HG03571 (cell line): ENCODE data around the gene HOMEZ.

Experiments used
- ATAC-seq: cut with Tn5 transposase; IDR thresholded peaks from one replicate; pipeline ENCODE4 v1.9.1; 2021; ENCODE audit not compliant: unreplicated experiment

The HOMEZ gene

DNA sequence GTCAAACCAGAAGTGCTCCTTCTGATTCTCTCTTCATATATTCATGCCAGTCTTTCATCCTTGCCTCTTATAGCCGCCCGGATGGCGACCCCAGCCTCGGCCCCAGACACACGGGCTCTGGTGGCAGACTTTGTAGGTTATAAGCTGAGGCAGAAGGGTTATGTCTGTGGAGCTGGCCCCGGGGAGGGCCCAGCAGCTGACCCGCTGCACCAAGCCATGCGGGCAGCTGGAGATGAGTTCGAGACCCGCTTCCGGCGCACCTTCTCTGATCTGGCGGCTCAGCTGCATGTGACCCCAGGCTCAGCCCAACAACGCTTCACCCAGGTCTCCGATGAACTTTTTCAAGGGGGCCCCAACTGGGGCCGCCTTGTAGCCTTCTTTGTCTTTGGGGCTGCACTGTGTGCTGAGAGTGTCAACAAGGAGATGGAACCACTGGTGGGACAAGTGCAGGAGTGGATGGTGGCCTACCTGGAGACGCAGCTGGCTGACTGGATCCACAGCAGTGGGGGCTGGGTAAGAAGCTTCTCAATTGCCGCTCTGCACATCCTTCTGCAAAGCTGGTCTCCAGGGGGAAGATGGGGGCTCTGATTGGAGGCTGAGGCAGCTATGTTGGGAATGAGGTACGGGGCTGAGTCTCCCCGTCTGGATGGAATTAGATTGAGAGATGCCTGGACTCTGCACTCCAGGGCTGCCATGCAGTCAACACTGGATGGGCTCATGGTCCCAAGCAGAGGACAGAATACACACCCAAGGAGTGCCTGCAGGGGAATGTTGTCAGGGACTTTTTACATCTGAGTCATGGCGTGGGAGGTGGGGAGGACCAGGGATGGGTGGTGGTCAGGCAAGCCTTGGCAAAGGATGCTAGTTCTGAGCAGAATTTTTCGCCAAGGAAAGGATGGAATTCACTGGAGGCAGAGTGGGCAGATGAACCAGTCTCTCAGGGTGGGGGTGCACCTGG is 22.0 kb upstream of the HOMEZ start:
- ATAC-seq: no peak

DNA sequence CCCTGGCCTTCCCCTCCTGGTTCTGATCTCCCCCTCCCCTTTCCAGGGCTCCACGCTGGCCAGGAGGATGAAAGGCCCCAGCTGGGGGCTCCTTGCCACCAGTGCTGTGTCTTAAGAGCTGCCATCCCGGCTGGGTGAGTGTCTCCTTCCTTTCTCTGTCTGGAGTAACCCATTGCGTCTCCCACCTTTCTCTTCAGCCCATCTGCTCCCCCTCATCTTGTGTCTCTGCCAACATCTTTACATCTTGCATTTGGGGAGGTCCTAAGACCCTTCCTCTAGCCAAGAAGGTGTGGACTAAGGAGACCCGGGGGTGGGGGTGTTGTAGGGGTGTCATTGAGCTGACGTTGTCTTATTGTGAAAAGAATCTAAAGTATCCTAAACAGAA is 21.2 kb upstream of the HOMEZ start:
- ATAC-seq: no peak

DNA sequence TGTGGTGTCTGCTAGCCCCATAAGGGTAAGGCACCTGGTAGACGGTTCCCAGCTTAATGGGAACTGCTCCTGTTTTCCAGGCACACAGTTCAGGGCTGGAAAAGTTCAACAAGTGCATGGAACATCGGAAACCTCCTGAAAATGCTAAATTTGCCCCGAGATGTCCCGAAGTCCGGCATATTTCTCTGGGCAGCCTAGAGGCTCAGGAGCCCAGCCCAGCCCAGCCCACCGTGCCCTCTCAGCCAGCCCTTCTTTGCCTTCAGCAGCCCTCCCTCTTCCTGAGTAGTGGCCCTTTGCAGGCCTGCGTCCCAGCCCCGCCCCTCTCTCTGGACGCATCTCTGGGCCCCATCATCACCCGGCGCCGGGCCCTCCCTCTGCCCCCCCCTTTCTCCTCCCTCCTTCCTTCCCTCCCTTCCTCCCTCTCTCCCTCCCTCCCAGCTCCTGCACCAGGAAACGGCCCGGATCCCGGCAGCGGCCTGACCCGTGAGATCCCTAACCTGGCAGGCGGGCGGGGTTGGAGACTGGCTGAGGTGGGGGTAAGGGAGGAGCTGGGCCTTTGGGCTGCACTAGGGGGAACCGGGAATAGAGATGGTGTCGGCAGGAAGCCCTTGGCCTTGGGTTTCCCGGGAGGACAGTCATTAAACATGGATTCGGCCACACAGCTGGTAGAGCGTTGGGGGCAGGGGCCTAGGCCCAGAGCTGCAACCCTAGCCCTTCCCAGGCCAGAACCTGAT is 20.6 kb upstream of the HOMEZ start, which contains the start of gene BCL2L2:
BCL2L2 (plus strand) TSS at position 422 of the 734 bp plus-strand sequence. CDS start 935 bp downstream, outside the sequence.
- no peak for ATAC-seq

DNA sequence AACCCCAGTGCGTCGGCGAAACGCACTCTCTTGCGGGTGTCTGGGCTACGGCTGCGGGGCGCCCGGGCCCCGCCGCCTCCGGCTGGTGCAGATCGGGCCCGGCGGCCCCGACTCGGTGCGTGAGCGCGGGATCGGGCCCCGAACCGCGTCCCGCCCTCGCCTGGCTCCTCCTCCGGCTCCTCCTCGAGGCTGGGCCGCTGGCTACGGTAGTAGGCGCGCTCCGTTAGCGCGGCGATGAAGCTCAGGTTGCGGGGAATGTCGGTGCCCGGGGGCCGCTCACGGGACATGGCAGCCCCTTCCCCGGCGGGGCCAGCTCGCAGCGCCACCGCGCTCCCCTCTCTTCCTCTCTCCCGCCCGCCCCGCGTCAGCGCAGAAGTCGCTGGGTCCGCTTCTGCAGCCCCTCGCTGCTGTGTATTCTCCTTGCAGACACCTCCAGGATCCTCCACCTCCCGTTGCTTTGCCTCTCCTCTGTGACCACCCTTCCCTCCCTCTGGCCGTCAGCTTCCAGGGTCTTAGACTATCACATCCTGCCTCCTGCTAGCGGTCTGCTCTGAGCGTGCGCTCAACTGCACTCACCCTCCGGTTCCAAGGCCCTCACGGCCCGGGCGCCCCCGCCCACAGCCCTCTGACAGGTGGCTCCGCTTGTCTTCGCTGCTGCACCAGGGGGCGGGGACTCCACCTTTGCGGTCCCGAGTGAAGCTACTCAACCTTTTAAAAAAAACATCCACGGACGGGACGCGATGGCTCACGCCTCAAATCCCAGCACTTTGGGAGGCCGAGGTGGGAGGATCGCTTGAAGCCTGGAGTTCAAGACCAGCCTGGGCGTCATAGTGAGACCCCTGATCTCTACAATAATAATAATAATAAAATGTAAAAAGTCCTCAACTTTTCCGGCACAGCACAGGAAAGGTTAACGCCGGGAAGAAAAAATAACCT is 16.6 kb upstream of the HOMEZ start, which contains the start of gene PPP1R3E:
PPP1R3E (minus strand) TSS at position 570 of the 936 bp plus-strand sequence; CDS start at position 287, 283 bp downstream.
- peak; percentile 42 for ATAC-seq

DNA sequence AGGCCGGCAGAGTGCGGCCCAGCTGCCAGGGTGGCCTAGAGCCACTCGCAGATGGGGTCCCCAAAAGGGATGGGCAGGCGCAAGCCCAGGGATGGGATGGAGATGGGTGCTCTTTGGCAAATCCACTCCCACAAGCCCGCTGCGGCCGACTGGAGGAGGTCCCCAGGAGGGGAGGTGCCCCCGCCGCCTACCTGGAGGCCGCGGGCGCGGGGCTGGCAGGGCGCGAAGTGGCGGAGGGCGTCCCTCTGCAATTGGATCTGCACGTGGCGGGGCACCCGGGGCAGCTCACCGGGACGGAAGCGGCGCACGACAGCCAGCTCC is 16.0 kb upstream of the HOMEZ start:
- peak; percentile 12 for ATAC-seq

DNA sequence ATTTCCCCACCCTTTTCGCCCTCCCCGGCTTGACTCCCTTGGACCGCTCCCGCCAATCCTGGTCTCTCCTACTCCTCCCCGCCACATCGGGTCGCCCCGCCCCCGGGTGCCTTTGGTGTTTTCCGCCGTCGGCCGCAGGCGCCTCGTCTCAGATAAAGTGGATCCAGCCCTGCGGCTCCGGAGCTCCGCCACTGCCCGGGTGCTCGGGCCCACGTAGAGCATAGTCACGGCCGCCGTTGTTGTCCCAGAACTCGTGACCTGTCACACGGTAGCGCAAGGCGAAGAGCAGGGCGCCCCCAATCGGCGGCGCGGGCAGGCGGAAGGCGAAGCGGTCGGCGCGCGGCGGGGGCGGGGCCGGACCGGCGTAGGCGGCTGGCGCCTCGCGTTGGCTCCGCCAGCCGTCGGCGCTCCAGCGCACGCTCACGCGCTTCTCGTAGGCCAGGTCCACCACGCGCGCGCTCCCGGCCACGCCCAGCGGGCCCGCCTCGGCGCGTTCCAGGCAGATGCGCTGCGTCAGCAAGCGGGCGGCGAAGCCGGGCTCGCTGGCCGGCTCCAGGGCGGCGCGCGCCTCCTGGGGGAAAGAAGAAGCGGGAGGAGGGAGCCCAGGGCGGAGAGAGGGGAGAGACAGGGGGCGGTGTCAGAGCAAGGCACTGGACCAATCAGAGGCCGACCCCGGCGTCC is 15.5 kb upstream of the HOMEZ start:
- peak; percentile 68 for ATAC-seq

DNA sequence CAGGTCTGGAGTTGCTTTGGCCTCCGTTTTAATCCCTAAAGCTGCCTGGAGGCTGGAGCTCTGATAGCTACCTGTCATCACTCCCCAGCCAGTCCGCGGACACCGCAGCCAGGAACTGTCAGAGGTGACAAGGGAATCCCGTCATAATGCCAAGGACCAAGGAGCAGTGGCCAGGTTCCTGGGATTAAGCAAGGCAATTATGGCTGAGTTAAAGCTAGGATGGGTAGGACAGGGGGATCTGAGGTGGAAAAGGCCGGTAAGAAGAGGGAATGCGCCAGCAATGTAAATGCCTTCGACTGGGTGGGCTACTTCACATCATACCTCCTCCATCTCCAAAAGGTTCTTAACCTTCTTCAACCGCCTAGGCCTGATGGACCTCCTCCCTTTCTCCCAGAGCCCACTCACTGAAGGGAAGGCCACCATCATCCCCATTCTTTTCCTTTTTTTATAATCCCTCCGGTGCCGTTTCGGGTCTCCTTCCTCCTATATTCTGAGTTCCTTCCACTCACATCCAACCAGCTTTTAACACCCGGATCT is 14.8 kb upstream of the HOMEZ start:
- no peak for ATAC-seq

DNA sequence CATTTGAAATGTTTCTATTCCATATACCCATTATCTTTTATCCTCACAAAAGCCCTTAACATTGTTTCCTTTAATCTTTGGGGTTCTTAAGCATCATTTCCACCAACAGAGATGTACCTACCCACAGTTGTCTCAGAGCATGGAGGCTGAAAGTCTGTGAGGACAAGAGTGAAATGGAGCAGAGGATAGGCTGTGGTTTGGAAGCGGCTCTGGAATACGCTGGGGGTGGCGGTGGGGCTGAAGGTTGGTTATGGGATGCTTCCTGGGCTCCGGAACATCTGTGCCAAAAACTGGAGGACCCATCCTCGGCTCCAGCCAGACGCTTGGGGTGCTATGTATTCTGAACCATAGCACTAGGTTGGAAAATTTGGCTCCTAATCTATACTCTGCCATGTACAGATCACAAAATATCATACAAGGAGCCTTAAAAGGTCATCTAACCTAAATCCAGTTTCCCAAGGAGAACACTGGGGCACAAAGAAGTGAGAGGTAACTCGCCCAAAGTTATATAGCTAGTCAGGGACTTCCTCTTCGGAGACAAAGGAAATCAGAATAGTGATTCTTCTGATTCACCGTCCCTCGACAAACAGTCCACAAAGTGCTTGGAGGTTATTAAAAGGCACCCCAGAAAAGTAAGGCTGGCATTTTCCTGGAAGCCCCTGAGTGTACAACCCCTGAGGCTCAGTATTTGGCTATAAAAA is 14.2 kb upstream of the HOMEZ start:
- ATAC-seq: no peak

DNA sequence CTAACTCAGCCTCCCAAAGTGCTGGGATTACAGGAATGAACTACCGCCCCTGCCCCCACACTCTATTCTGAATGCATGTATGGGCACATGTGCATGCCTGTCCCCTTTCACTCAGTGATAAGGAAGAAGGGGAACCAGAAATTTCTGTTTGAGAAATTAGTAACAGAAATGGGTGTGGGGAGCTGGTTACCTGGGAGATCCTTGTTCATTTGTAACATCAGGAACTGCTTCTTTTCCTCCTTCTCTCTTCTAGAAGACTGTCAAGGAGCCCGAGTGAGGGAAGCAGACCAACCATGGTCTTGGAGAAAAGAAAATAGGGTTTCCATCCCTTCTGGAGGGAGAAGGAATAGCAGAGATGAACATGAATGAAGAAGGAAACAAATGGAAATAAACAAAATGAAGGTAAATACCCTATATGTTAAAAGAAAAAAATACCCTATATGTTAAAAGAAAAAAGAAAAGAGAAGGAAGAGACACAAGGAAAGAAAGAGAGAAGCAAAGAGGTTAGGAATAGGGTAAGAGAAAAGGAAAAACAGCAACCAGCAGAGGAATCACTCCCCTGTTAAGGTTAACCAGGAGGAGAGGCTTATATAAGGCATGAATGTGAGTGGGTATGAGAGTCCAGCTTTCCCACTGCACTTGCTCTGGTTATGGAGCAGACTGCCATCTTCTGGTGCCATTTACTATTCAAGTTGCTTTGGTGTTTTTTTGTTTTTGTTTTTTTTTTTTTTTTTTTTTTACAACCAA is 13.5 kb upstream of the HOMEZ start:
- no peak for ATAC-seq

DNA sequence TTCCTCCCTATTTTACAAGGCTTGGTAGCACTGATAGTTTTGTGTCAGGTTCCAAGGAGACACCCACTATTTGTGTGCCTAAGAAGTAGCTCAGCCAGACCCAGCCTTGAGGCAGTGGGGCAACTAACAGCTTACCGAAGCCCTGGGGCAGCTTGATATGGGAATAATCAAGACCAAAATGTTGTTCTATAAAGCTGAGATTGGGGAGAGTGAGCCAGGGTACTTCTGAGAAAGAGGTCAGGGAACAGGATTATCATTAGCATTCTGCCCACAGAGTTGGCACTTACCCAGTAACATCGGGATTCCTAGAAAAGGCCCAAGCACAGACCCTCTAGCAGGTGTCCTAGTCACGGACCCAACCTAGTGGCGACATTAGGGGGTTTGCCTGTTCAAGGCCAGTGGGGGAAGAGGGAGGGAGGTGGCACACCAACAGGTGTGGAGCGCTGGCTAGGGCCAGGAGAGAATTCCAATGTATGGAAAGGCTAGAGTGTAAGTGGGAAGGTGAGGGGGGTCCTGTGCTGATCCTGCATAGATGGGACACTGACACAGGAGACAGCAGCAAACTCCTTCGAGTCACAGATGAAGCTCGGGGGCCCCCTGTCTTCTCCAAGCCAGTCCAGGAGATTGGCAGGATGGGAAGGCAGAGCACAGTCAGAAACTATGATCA is 11.8 kb upstream of the HOMEZ start:
- no peak for ATAC-seq

DNA sequence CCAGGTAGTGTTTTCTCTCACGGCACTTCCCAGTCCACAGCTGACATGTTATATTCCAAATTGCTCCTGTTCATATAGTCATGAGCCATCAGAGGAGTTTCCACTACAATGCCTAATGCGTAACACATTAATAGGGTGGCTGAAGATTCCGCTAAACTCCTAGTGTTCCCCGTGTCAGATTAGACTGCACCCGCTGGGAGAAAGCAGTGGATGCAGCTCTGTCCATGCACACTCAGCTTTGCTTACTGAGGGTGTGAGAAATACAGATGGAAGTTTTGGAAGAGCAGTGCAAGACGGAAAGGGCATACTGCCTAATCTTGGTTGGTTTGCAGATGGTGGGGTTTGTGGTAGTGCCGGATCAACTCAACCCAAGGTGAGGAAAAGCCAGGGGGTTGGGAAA is 11.2 kb upstream of the HOMEZ start:
- ATAC-seq: no peak

DNA sequence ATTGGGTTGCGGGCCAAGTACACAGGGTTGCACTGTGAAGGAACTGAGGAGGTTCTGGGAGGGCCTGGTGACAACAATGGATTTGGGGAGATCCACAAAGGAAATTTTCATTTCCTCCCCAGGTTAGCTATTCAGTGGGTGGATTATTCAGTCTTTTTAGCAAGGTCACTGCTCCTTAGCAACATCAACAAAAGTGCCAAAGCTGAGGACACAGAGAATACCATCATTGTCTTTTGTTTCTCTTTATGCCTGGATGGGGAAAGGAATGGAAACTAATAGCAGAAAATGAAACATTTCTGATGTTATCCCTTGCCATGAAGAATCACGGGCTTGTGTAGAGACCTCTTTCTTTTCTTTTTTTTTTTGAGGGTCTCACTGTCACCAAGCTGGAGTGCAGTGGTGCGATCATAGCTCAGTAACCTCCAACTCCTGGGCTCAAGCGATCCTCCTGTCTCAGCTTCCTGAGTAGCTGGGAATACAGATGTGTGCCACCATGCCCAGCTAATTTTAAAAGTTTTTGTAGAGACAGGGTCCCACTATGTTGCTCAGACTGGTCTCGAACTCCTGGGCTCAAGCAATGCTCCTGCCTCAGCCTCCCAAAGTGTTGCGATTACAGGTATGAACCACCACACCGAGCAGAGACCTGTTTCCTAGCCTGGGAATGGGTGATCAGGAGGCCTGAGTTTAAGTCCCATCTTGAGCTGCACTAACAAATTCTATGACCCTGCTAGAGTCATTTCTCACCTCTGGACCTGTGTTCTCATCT is 10.3 kb upstream of the HOMEZ start:
- ATAC-seq: no peak

DNA sequence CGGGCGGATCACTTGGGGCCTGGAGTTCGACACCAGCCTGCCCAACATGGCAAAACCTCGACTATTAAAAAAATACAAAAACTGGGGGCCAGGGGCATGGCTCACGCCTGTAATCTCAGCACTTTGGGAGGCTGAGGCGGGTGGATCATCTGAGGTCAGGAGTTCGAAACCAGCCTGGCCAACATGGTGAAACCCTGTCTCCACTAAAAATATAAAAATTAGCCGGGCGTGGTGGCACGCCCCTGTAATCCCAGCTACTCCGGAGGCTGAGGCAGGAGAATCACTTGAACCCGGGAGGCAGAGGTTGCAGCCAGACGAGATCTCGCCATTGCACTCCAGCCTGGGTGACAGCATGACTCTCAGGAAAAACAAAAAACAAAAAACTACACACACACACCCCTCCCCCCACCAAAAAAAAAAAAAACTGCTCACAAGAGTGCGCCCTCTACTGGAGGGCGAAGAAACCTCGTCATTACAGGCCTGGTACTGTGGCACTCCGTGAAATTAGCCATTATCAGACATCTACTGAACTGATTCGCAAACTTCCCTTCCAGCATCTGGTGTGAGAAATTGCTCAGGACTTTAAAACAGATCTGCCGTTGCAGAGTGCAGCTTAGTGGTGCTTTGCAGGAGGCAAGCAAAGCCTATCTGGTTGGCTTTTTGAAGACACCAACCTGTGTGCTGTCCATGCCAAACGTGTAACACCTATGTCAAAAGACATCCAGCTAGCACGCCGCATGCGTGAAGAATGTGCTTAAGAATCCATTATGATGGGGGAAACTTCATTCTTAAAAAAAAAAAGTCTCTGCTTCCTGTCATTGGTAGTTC is 9.0 kb upstream of the HOMEZ start:
- no peak for ATAC-seq

DNA sequence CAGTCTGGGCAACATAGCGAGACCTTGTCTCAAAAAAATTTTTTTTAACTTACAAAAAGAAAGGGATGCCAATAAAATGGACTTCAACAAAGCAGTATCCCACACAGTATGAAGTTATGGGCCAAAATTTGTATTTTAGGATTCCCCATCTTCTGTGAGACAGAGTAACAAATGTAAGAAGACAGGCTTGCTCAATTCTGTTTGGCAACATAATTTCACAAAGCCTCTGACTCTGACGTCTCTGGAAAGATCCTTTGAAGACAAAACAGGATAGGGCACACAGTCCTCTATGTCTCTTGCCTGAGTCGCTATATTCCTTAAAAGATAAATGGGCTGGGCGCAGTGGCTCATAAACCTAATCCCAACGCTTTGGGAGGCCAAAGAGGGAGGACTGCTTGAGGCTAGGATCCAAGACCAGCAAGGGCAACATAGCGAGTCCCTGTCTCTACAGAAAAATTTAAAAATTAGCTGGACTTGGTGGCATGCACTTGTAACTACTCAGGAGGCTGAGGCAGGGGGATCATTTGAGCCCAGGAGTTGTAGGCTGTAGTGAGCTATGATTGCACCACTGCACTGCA is 1.1 kb upstream of the HOMEZ start:
- no peak for ATAC-seq

DNA sequence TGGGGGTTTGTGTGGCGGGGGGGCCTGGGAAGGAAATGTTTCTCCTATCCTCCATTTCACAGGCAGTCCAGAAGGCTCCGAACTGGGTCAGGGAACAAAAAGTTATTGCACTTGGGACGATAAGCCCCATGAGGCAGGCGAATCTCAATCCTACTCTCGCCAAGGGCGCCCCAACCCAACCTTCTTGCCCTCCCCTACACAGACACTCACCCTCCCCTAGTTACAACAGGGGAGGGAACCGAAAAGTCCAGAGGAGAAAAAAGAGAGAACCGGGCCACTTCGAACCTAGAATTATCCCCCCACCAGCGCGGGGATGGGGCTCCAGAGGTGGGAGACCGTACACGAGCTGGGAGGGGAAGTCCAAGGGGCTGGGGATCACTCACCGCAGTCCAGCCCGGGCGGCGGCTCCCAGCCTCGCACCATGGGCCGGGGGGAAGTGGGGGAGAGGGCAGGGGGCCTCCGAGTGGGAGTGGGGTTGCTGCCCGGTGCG is 357 bp downstream of the HOMEZ start:
- peak; percentile 3 for ATAC-seq
